HepG2 (cell line): ENCODE data around the gene ETFDH. TPM values are rescaled to one million over a fixed set of nuclear protein-coding genes. Genes with fewer than 3 reads are reported as not detected.

Experiments
- CAMTA2 ChIP-seq: sonication (generic); formaldehyde crosslinking; IDR thresholded peaks from 2 replicates; pipeline ENCODE4 v1.4.0; 2020; ENCODE audit warnings: mild to moderate bottlenecking, missing genetic modification reagents, borderline replicate concordance
- HNF1A ChIP-seq, 2 experiments: sonication (generic) in 1 of 2; formaldehyde crosslinking in 1 of 2; IDR thresholded peaks; 2 replicates each; pipeline versions ENCODE4 v1.4.0 to v1.6.1; 2016 to 2020; ENCODE audit warnings: borderline replicate concordance in 1 of 2, low read depth in 1 of 2, mild to moderate bottlenecking in 1 of 2, missing genetic modification reagents in 1 of 2
- ISX ChIP-seq: sonication (generic); formaldehyde crosslinking; conservative IDR thresholded peaks from 2 replicates; pipeline ENCODE4 v1.5.0; 2020; ENCODE audit warnings: missing genetic modification reagents
- KDM4B ChIP-seq: sonication (generic); formaldehyde crosslinking; IDR thresholded peaks from 2 replicates; pipeline ENCODE4 v1.4.0; 2020; ENCODE audit warnings: missing genetic modification reagents
- KLF16 ChIP-seq, 2 experiments: sonication (generic) in 1 of 2; formaldehyde crosslinking in 1 of 2; IDR thresholded peaks; 2 replicates each; pipeline versions ENCODE4 v1.6.1 to v1.8.0; 2016 to 2023; ENCODE audit warnings: missing genetic modification reagents in 2 of 2, missing compliant biosample characterization in 1 of 2
- NFE2L1 ChIP-seq: sonication (generic); formaldehyde crosslinking; IDR thresholded peaks from 2 replicates; pipeline ENCODE4 v1.4.0; 2020; ENCODE audit warnings: missing genetic modification reagents, mild to moderate bottlenecking, borderline replicate concordance
- NFE2L2 ChIP-seq: fragments of 150-350 bp; IDR thresholded peaks from 2 replicates; pipeline ENCODE4 v1.6.1; 2014; ENCODE audit warnings: low read length
- SMARCE1 ChIP-seq: fragments of 450-650 bp; IDR thresholded peaks from 2 replicates; pipeline ENCODE4 v1.6.1; 2017; ENCODE audit warnings: borderline replicate concordance
- SPEN ChIP-seq: sonication (generic); formaldehyde crosslinking; IDR thresholded peaks from 2 replicates; pipeline ENCODE4 v1.5.1; 2020; ENCODE audit warnings: low read depth, mild to moderate bottlenecking, missing genetic modification reagents
- SYNCRIP ChIP-seq: fragments of 200-400 bp; formaldehyde crosslinking; IDR thresholded peaks from 2 replicates; pipeline ENCODE4 v1.6.1; 2018; ENCODE audit warnings: mild to moderate bottlenecking, low read depth, low read length; ENCODE audit not compliant: insufficient read depth
- TCF12 ChIP-seq, 2 experiments: fragments of 450-650 bp in 1 of 2; sonication (generic) in 1 of 2; formaldehyde crosslinking in 1 of 2; IDR thresholded peaks; 2 replicates each; pipeline versions ENCODE4 v1.6.1 to v1.8.0; 2017 to 2022; ENCODE audit warnings: antibody characterized with exemption in 1 of 2, mild to moderate bottlenecking in 1 of 2, missing genetic modification reagents in 1 of 2, moderate library complexity in 1 of 2
- TEAD3 ChIP-seq: optimal IDR thresholded peaks from 2 replicates; pipeline ENCODE3; 2016; ENCODE audit warnings: borderline replicate concordance
- THAP7 ChIP-seq: sonication (generic); formaldehyde crosslinking; IDR thresholded peaks from 2 replicates; pipeline ENCODE4 v1.8.1; 2023; ENCODE audit warnings: mild to moderate bottlenecking, missing genetic modification reagents
- THAP9 ChIP-seq: sonication (generic); formaldehyde crosslinking; IDR thresholded peaks from 2 replicates; pipeline ENCODE4; 2020; ENCODE audit warnings: missing genetic modification reagents, mild to moderate bottlenecking, borderline replicate concordance
- ZBTB8A ChIP-seq: sonication (generic); formaldehyde crosslinking; IDR thresholded peaks from 2 replicates; pipeline ENCODE4 v1.4.0; 2020; ENCODE audit warnings: mild to moderate bottlenecking, low read depth, missing genetic modification reagents, borderline replicate concordance
- ZNF441 ChIP-seq: sonication (generic); formaldehyde crosslinking; IDR thresholded peaks from 2 replicates; pipeline ENCODE4 v1.7.0; 2021; ENCODE audit warnings: missing genetic modification reagents, borderline replicate concordance
- ZNF550 ChIP-seq: sonication (generic); formaldehyde crosslinking; IDR thresholded peaks from 2 replicates; pipeline ENCODE4 v1.4.0; 2020; ENCODE audit warnings: mild to moderate bottlenecking, missing genetic modification reagents, borderline replicate concordance
- polyA plus RNA-seq, 8 experiments: library from polyadenylated mRNA; depleted of rRNA in 3 of 8; stranded (reverse) in 7 of 8; unstranded in 1 of 8; fragments of >200 nt; fragmentation: Illumina TruSeq in 4 of 8; extraction: Trizol in 4 of 8; gene quantifications; 2 replicates each; pipeline versions ENCODE4 v1.2.1 to v1.2.3, GENCODE V29; 2011 to 2016; ENCODE audit warnings: low read depth in 4 of 8, missing spikeins in 1 of 8, mixed read lengths in 1 of 8; ENCODE audit not compliant: insufficient read depth in 1 of 8
- total RNA-seq, 5 experiments: library from RNA; depleted of rRNA; stranded (reverse); fragments of >200 nt; fragmentation: Illumina TruSeq; extraction: Trizol; gene quantifications; 2 replicates each; pipeline ENCODE4 v1.2.3, GENCODE V29; 2016; ENCODE audit warnings: low read depth in 1 of 5

The ETFDH gene
- total and polyA plus RNA-seq, 2 of the 13 experiments (the other 11 are each of a cell fraction or from before 2014, with no cell fraction given), result 14.7 to 17.8 TPM

- TF ChIP-seq TCF12 (IDR thresholded peaks at IDR 0.05), result no peak
- TF ChIP-seq TCF12 (CRISPR knock-in tag; IDR thresholded peaks at IDR 0.05), result no peak; the same call in 1 of the 2 replicates
- no peak for TF ChIP-seq ZBTB8A (CRISPR knock-in tag)
- no peak for TF ChIP-seq THAP7 (CRISPR knock-in tag)
- TF ChIP-seq HNF1A (IDR thresholded peaks at IDR 0.05; ENCODE audit: low read depth), result no peak
- no peak for TF ChIP-seq HNF1A (CRISPR knock-in tag; IDR thresholded peaks at IDR 0.05; ENCODE audit: borderline replicate concordance)
- TF ChIP-seq TEAD3 (CRISPR knock-in tag), result no peak
- TF ChIP-seq SYNCRIP, result no peak
- TF ChIP-seq KLF16 (CRISPR knock-in tag; IDR thresholded peaks at IDR 0.05), result peak in 1 of 2 experiments; percentile 93; a peak in 2 of 4 replicates
- TF ChIP-seq KDM4B (CRISPR knock-in tag), result no peak
- TF ChIP-seq SPEN (CRISPR knock-in tag), result peak; percentile 77
- no peak for TF ChIP-seq NFE2L1
- no peak for TF ChIP-seq ZNF550 (CRISPR knock-in tag)
- no peak for TF ChIP-seq CAMTA2 (CRISPR knock-in tag)
- peak; percentile 50; the same call in 1 of the 2 replicates for TF ChIP-seq THAP9 (CRISPR knock-in tag)
- 0 out of 2 replicates have a peak, but pooled peaks have one; percentile 63 for TF ChIP-seq ISX (CRISPR knock-in tag)
- no peak for TF ChIP-seq ZNF441
- no peak for TF ChIP-seq NFE2L2
- no peak for TF ChIP-seq SMARCE1
Observed at GRCh38 chr4:158722917-158723793, 51.1 kb downstream of the ETFDH start, which contains the start of gene PPID (continued).
